Measurements from ENCODE around the gene HRG. TPM values are rescaled to one million over a fixed set of nuclear protein-coding genes. Genes with fewer than 3 reads are reported as not detected.
"Not testable (repeated sequence)": the region's sequence is repeated elsewhere in the genome, so short reads cannot be mapped to it uniquely, and the experiment has no call there.

HRG gene, protein sequence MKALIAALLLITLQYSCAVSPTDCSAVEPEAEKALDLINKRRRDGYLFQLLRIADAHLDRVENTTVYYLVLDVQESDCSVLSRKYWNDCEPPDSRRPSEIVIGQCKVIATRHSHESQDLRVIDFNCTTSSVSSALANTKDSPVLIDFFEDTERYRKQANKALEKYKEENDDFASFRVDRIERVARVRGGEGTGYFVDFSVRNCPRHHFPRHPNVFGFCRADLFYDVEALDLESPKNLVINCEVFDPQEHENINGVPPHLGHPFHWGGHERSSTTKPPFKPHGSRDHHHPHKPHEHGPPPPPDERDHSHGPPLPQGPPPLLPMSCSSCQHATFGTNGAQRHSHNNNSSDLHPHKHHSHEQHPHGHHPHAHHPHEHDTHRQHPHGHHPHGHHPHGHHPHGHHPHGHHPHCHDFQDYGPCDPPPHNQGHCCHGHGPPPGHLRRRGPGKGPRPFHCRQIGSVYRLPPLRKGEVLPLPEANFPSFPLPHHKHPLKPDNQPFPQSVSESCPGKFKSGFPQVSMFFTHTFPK
- 0.05 TPM in 1 of 2 replicates, not detected in the other for total RNA-seq (2014; rRNA removed; shearing (Covaris generic))
- polyA plus RNA-seq (2015; cell fraction: cytosol; rRNA removed), result 0.05 TPM in 1 of 2 replicates, not detected in the other
- not detected in 2 replicates for polyA plus RNA-seq (2015; cell fraction: nucleus; rRNA removed)

DNA sequence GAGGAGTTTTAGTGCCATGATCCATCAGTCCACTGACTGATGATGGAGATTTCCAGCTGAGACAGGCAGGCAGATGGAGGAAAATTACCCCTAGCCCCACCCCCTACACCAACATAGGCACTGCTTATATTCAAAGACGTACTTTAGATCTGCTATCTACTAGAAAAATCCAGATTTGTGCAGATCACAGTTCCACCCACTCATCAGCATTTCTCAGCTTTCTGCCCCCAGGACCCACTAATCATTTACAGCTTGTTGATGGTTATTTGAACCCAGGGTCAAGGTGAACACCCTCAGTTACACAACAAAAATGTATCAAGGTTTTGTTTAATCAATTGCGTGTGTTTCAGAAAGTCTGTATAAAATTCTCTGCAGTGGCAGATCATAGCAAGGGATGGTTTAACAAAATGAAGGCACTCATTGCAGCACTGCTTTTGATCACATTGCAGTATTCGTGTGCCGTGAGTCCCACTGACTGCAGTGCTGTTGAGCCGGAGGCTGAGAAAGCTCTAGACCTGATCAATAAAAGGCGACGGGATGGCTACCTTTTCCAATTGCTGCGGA lies at the start of gene HRG:
Gene HRG, plus strand, starts transcription at position 390 of the 564 bp plus-strand sequence. Its CDS starts 18 bp downstream, at position 408.
- no peak for DNase-seq (ENCODE audit: low read depth)

DNA sequence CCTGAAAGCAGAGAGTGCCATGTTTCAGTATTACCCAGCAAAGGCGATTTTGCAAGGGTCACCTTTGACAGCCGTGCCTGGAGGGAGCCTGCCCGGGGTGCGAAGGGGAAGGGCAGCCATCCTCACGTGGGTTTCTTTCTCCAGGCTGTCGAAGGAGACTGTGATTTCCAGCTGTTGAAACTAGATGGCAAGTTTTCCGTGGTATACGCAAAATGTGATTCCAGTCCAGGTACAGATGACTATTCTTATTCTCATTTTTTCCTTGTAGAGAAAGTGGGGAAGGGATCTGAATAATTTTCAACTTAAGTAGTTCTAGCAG lies 49.6 kb upstream of the HRG start:
- DNase-seq (ENCODE audit: low read depth), result no peak

DNA sequence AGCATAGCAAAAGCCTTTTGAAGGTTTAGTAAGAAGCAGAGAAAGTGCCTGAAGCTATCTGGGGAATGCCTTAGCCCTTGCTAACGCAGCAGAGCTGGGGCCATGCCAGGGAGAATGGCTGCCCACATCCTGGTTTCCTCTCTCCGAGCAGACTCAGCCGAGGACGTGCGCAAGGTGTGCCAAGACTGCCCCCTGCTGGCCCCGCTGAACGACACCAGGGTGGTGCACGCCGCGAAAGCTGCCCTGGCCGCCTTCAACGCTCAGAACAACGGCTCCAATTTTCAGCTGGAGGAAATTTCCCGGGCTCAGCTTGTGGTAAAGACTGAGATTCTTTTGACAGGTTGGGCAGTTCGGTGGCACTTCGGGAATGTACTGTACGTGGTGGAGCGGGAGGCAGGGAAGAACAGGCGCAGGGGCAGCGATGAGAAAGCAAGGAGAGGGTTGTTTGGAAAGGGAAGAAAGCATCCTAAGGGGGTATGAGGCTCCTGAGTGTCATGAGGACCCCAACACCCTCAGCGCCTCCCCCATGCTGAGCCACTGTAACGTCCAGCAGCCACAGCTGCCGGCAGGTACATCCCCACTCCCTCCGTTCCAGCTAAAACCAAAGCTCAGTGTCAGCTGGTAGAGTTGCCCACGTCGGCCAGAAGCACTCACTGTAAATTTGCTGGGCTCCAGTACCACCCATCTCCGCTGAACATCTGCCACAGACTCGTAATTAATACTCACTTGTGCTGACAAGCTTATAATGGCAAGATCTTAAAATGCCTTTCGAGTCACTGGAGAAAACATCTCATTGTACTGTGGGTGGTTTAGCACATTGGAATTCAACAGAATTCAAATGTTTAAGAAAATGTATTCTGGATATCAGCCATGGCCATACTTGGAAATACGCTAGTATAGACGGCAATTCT lies 48.5 kb upstream of the HRG start:
- peak; percentile 97 for DNase-seq (ENCODE audit: low read depth)

DNA sequence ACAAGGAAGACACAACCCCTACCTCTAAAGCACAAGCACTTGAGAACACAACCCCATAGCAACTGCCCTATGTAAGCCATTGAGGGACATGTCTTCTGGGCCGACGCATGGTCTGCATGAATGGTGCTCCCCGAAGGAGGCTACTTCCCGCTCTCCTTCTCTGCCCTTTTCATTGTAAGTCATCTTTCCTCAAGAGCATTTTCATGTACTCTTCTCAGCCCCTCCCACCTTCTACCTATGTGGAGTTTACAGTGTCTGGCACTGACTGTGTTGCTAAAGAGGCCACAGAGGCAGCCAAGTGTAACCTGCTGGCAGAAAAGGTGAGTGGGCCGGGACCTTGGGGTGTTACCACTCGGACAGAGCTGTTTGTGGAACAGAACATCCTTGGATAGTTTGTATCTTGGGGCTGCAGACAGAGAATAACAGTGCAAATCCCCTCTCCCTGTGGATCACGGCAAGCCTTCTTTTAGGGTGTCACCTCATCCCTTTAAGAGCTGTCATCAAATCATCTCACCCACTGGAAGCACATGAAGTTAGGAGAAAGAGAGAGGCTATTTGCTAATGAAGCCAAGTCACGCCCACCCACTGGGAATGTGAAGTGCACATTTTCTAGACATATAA lies 47.4 kb upstream of the HRG start:
- no peak for DNase-seq (ENCODE audit: low read depth)

DNA sequence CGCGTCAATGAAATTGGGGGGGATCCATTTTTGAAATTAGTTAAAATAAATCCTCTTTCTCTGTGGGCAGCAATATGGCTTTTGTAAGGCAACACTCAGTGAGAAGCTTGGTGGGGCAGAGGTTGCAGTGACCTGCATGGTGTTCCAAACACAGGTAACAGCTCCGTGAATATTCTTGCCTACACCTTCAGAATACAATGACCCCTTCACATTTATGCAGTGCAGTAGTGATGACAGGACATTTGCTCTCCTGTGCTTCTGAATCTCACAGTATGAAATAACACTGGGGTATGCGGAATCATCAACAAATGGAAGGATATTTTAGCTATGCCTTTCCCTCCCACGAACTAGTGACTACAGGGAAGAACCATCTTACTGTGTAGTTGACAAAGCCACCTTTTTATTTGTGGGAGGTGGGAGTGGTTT lies 46.0 kb upstream of the HRG start:
- DNase-seq (ENCODE audit: low read depth), result no peak

DNA sequence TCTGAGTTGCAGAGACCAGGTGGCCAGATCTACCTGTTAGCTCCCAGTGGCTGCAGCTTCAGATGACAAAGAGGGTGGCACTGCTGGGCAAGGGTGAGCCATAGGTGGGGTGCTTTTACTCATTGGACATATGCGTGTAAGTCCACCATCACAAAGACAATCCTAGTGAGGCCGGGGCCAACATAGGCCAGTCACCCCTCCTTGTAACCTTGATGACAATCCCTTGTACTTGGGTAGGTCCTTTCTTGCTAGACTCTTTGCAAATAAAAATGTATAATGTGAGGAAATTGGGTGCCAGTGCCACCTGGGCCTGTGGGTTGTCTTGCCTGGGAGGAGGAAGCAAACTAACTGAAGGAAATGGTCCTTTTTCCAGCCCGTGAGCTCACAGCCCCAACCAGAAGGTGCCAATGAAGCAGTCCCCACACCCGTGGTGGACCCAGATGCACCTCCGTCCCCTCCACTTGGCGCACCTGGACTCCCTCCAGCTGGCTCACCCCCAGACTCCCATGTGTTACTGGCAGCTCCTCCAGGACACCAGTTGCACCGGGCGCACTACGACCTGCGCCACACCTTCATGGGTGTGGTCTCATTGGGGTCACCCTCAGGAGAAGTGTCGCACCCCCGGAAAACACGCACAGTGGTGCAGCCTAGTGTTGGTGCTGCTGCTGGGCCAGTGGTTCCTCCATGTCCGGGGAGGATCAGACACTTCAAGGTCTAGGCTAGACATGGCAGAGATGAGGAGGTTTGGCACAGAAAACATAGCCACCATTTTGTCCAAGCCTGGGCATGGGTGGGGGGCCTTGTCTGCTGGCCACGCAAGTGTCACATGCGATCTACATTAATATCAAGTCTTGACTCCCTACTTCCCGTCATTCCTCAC lies 45.4 kb upstream of the HRG start:
- no peak for DNase-seq (ENCODE audit: low read depth)

DNA sequence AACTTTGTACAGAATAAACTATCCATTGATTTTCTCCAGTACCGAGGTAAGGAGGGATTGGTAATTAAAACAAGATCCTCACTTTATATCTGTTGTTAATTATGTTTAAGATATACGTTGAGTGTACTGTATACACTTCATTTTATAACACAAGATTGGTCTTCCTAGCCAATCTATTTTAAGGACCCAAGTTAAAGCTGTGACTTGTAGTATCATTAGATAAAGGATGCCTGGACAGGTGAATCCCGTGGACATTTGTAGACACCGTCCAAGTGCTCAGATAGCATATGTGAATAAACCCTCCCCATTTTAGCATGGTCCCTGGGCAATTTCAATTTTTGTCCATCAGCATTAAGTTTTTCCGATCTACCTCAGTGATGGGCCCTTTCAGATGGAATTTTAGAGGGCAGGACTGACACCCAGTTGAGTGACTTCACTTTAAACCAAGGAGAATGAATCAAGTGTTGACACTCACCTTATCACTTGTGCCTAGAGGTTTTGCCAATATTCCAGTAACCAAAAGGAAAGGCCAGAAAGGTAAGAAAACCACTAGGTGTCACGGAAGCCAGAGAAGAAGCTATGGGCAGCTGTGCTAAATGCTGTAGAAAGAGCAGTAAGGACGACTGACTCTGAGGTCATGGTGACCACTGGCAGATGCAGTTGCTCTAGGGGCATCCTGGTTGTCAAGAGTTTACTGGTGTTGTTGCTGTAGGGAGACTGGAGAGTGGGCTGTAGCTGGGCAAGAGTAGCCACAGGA lies 43.7 kb upstream of the HRG start:
- no peak for DNase-seq (ENCODE audit: low read depth)

DNA sequence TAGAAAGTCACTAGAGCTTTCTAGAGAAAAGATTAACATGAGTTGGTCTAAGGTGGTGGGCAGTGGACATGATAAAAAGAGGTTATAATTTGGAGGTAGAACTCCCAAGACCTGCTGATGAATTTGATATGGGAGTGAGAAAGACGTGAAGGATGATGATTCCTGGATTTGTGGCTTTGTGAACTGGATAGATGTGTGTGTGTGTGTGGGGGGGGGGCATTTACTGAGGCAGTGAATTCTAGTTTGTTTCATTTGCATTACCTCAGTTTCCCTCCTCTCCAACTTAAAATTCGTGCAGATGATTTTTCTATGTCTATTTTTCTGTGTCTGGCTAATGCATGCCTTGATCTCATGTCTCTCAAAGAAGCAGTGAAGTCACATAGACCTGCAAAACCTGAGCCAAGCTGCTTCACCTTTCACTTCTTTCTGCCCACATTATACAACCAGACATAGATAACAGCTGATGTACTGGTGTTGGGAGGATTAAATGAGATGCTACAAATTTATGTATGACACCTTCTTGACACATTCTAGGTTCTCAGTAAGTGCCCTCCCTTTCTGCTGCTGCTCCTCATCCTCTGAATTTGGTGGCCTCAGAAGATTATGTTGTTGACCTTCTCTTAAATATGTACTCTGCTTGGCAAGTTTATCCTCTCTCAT lies 43.0 kb upstream of the HRG start:
- DNase-seq (ENCODE audit: low read depth), result no peak

DNA sequence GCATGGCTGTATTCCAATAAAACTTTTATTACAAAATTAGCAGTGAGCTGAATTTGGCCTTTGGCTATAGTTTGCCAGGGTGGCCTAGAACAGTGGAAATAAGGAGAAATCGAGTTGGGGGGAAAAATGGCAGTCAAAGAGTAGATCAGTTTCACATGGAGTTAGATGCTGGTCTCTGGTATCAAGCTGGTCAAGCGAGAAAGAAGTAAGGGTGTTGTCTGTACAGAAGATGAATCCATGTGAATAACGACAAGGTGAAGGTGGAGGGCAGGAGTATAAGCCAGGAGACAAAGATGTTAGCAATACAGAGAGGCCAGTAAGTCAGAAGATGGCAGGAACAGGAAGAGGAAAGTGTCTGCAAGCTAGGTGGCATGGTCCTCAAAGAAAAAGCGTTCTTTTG lies 41.2 kb upstream of the HRG start:
- no peak for DNase-seq (ENCODE audit: low read depth)

DNA sequence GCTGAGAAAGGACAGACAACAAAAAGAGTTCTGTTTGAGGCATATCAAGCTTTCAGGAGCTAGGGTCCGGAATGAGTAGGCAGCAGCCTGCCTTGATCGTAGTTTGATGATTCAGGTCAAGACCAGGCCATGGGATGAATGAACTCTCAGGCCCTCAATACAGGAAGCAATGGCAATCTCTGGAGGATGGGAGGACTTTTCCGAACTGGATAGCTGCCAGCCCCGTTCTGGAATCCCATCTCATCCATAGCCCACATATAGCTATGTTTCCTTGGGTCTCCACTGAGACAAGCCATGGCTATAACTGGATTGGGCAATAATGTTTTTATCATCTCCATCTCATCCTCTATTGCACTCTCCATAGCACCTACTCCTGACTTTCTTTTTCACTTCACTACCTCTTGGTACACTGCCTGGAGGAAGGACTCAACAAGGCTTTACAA lies 40.2 kb upstream of the HRG start:
- no peak for DNase-seq (ENCODE audit: low read depth)

DNA sequence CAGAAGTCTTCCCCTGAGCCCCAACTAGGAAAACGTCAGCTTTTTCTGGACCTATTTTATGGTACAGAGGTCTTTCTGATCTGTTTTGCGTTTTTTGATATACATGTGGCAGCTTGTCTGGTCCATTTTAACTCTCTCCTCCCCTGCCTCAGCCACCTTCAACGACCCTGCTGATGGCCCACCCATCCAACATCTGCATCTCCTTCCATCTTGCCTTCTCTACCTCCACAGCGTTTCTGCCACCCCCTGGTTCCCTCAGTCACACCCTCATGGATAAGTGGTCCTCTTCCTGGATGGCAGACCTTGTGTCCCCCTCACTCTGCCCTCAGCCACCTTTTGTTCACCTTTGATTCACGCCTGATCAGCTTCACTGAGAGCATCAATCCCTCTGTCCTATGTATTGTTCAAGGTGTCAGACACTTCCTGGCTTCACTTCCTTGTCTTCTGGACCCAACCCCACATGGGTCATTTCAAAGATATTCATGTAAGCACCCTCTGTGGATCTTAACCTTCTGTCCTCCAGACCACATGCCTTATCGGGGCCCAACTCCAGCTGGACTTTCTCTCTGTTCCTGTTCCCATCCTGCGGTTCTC lies 39.5 kb upstream of the HRG start:
- no peak for DNase-seq (ENCODE audit: low read depth)

DNA sequence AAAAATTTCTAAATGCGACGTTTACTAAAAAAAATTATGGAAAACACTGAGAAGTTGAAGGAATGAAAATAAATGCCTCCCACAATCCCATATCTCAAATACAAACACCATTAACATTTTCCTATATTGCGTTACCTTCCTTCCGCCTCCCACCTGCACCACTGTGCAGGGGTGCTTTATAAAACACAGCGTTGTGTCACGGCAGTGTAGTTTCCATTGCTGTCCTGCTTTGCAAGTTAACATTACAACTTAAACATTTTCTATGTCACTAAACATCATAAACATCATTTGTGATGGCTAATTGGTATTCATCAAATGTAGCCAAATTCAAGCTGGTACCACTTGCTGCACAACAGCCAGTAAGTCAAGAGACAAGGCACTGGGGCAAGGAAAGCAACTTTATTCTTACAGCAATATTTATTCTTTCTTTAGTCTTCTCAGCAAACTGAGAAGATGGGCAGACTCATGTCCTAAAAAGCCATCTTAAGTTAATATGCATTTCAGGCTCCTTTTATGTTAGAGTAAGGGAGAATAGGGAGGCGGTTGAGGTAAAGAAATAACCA lies 37.9 kb upstream of the HRG start:
- no peak for DNase-seq (ENCODE audit: low read depth)

DNA sequence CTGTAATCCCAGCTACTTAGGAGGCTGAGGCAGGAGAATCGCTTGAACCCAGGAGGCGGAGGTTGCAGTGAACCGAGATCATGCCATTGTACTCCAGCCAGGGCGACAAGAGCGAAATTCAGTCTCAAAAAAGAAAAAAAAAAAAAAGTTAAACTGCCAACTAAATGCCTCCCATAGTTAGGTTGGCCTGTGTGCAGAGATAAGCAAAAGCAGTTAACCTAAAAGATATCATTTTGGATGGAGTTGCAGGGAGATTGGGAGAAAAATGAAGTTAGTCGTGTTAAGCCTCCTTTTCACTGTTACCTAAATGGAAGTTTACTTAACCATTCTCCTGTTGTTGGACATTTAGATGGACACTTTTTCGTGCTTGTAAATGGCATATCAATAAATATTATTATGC lies 37.1 kb upstream of the HRG start:
- no peak for DNase-seq (ENCODE audit: low read depth)

DNA sequence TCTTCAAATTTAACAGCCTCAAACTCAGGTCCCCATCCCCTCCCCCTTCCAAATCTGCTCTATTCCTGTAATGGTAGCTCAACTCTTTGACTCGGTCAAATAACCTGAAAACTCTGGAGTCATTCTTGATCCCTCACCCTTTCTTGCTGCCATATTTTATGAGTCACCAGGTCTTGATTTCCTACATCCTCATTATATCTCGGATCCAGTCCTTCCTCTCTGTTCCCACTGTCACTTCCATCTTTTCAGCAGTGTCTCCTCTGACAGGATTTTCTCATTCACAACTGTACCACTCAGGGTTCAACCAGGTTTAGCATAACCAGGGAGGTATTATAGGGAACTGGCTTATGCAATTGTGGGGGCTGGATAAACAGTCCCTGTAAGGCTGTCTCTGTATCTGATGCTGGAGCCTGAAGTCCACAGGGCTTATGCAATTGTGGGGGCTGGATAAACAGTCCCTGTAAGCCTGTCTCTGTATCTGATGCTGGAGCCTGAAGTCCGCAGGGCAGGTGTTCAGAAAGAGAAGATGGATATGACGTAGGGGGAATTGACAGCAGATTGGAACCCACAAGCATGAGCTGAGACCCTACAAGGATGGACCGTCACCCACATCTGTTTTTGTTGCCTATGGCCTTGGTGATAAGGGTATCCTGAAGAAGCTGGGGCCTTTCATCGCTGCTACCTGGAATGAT lies 34.7 kb upstream of the HRG start:
- peak; percentile 37 for DNase-seq (ENCODE audit: low read depth)

DNA sequence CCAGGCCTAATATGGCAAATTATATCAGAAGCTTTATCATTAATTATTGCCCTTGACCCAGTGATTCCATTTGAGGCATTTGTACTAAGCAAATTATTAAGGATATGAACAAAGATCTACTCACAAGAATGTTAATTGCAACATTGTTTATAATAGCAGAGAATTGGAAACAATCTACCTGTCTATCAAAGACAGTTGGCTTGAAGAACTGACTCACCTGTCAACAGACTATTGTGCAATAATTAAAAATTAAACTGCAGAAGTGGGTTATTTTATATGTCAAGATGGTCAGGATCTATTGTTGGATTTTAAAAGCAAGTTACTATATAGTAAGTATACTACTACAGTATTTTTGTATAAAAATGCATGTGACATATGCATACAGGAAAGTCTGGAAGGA lies 32.3 kb upstream of the HRG start:
- no peak for DNase-seq (ENCODE audit: low read depth)

DNA sequence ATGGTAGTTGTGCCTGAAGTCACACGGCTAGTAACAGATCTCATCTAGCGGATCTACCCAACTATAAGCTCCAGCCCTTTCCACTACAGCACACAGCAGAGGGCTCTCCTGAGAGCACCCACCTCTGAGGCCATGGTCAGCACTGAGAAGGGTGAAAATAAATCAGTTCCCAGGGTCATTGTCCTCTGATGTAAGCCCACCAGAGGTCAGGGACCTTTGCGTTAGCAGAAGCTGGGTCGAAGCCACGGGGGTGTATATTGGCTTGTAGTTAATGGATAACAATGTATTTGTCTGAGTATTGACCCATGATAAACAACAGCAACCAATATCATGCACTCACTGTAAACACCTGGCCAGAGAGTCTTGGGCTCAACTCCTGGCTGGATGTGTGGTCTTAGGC lies 31.6 kb upstream of the HRG start:
- not testable (repeated sequence) for DNase-seq (ENCODE audit: low read depth)

DNA sequence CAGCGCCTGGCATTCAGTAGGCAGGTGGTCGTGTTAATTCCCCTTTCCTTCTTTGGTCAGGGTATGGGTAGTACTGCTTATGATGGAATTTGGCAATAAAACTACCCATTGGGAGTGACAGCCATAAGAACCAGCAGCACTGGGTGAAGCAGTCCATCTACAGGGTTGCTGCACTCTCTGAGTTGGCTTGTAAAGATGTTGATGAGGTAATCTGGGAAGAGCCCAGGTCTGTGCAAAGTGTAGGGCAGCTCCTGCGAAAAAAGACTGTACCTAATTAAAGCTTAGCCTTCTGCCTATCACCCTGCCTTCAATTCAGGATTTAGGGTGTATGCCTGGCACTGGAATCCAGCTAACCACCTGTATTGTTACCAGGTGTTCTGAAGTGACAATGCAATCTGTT lies 30.3 kb upstream of the HRG start:
- no peak for DNase-seq (ENCODE audit: low read depth)

Measured in HT1080 (cell line).